OCI-LY3 (cell line): ENCODE results near the gene MACROD2.

Experiments used
- H2AFZ ChIP-seq: fragments of 200-600, 300-600 bp; shearing (Covaris generic); 2 replicates; pipeline ENCODE4 v1.6.0; 2014; ENCODE audit warnings: antibody characterized with exemption, low read depth, low read length
- H3K27ac ChIP-seq: fragments of 200-600, 300-600 bp; sonication (generic); 2 replicates; pipeline ENCODE4 v1.5.1; 2014; ENCODE audit warnings: mild to moderate bottlenecking, low read length, moderate library complexity, mixed read lengths
- H3K27me3 ChIP-seq: fragments of 200-600, 300-600 bp; sonication (generic); 2 replicates; pipeline ENCODE4 v1.6.1; 2014; ENCODE audit warnings: low read depth, low read length, mixed read lengths
- H3K36me3 ChIP-seq: fragments of 200-600, 300-600 bp; sonication (generic); replicated peaks from 2 replicates; pipeline ENCODE3; 2014; ENCODE audit warnings: low read depth, low read length, mixed read lengths
- H3K4me1 ChIP-seq: fragments of 300-600, 200-600 bp; sonication (generic); 2 replicates; pipeline ENCODE4 v1.6.1; 2014; ENCODE audit warnings: low read length, mixed read lengths
- H3K4me2 ChIP-seq: fragments of 200-600, 300-600 bp; sonication (generic); 2 replicates; pipeline ENCODE4 v1.6.1; 2014; ENCODE audit warnings: low read length, mixed read lengths
- H3K4me3 ChIP-seq: fragments of 300-600, 200-600 bp; sonication (generic); 2 replicates; pipeline ENCODE4 v1.5.1; 2014; ENCODE audit warnings: antibody characterized with exemption, mild to moderate bottlenecking, low read length, moderate library complexity
- H3K79me2 ChIP-seq: fragments of 300-600, 200-600 bp; shearing (Covaris generic); 2 replicates; pipeline ENCODE4 v1.6.1; 2014; ENCODE audit warnings: mild to moderate bottlenecking, low read length, mixed read lengths
- H3K9ac ChIP-seq: fragments of 300-600, 200-600 bp; shearing (Covaris generic); 2 replicates; pipeline ENCODE4 v1.6.0; 2014; ENCODE audit warnings: mild to moderate bottlenecking, low read length, moderate library complexity
- H3K9me3 ChIP-seq: fragments of 200-600, 300-600 bp; shearing (Covaris generic); 2 replicates; pipeline ENCODE4 v1.6.1; 2014; ENCODE audit warnings: low read length, mixed read lengths; ENCODE audit not compliant: insufficient read depth
- H4K20me1 ChIP-seq: fragments of 200-600, 300-600 bp; sonication (generic); 2 replicates; pipeline ENCODE4 v1.6.1; 2016; ENCODE audit warnings: low read length, mixed read lengths; ENCODE audit not compliant: insufficient read depth
- EZH2phosphoT487 ChIP-seq: fragments of 200-600 bp; shearing (Covaris generic); IDR thresholded peaks from 2 replicates; pipeline ENCODE4 v1.6.1; 2018; ENCODE audit warnings: antibody characterized with exemption, mixed run types, low read depth
- TF ChIP-seq, protein P1 (sequence below): fragments of 200-600, 300-600 bp; sonication (generic); IDR thresholded peaks from 2 replicates; pipeline ENCODE4 v1.5.1; 2014; ENCODE audit warnings: antibody characterized with exemption, low read length, low read depth

Gene MACROD2

DNA sequence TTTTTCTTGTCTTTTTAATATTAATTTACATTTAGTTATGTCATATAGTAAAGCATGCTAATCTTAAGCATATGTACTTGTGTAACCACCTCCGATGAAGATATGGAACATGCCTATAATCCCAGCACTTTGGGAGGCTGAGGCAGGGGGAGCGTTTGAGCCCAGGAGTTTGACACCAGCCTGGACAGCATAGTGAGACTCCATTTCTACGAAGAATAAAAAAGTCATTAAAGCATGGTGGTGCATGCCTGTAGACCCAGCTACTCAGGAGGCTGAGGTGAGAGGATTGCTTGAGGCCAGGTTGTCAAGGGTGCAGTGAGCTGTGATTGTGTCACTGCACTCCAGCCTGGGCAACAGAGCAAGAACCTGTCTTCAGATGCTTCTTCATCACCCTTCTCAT, 970.9 kb downstream of the MACROD2 start:
- H3K9ac ChIP-seq, result no peak overlapping the region
- no peaks in the 10 kb centered on the region for H3K79me2 ChIP-seq
- no peaks in the 10 kb centered on the region for H4K20me1 ChIP-seq
- H3K27ac ChIP-seq, result no peak overlapping the region
- no peak for TF ChIP-seq EZH2phosphoT487
- TF ChIP-seq, protein P1, sequence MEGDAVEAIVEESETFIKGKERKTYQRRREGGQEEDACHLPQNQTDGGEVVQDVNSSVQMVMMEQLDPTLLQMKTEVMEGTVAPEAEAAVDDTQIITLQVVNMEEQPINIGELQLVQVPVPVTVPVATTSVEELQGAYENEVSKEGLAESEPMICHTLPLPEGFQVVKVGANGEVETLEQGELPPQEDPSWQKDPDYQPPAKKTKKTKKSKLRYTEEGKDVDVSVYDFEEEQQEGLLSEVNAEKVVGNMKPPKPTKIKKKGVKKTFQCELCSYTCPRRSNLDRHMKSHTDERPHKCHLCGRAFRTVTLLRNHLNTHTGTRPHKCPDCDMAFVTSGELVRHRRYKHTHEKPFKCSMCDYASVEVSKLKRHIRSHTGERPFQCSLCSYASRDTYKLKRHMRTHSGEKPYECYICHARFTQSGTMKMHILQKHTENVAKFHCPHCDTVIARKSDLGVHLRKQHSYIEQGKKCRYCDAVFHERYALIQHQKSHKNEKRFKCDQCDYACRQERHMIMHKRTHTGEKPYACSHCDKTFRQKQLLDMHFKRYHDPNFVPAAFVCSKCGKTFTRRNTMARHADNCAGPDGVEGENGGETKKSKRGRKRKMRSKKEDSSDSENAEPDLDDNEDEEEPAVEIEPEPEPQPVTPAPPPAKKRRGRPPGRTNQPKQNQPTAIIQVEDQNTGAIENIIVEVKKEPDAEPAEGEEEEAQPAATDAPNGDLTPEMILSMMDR, result no peak
- no peak overlapping the region for H3K4me3 ChIP-seq
- H3K9me3 ChIP-seq, result no peaks in the 10 kb centered on the region
- H2AFZ ChIP-seq, result no peak overlapping the region
- H3K4me1 ChIP-seq, result no peaks in the 10 kb centered on the region
- no peak overlapping the region for H3K4me2 ChIP-seq
- H3K27me3 ChIP-seq, result peaks cover 11% of the 10 kb centered on the region
- H3K36me3 ChIP-seq, result no peaks in the 10 kb centered on the region

- H3K79me2 ChIP-seq, result no peaks in the 10 kb centered on the region
- no peaks in the 10 kb centered on the region for H4K20me1 ChIP-seq
- no peaks in the 10 kb centered on the region for H3K9me3 ChIP-seq
- peaks cover 11% of the 10 kb centered on the region for H3K27me3 ChIP-seq
- H2AFZ ChIP-seq, result no peak overlapping the region
- H3K36me3 ChIP-seq, result no peaks in the 10 kb centered on the region
- H3K27ac ChIP-seq, result no peak overlapping the region
- H3K9ac ChIP-seq, result no peak overlapping the region
- H3K4me1 ChIP-seq, result no peaks in the 10 kb centered on the region
- H3K4me3 ChIP-seq, result no peak overlapping the region
- no peak overlapping the region for H3K4me2 ChIP-seq
- TF ChIP-seq EZH2phosphoT487, result no peak
- TF ChIP-seq, protein P1, result no peak
Observed at GRCh38 chr20:14966808-14967207, 971.5 kb downstream of the MACROD2 start.

GRCh38 chr20:14972256-14972655, 976.9 kb downstream of the MACROD2 start:
- H3K4me2 ChIP-seq, result no peak overlapping the region
- TF ChIP-seq, protein P1, result no peak
- no peak for TF ChIP-seq EZH2phosphoT487

GRCh38 chr20:14972690-14973089, 977.4 kb downstream of the MACROD2 start:
- H3K4me3 ChIP-seq, result no peak overlapping the region
- TF ChIP-seq, protein P1, result no peak
- no peak for TF ChIP-seq EZH2phosphoT487
- no peaks in the 10 kb centered on the region for H3K27me3 ChIP-seq
- no peak overlapping the region for H3K9ac ChIP-seq
- no peaks in the 10 kb centered on the region for H3K9me3 ChIP-seq
- no peak overlapping the region for H3K4me2 ChIP-seq
- no peaks in the 10 kb centered on the region for H3K4me1 ChIP-seq
- no peaks in the 10 kb centered on the region for H3K79me2 ChIP-seq
- no peak overlapping the region for H3K27ac ChIP-seq
- H3K36me3 ChIP-seq, result no peaks in the 10 kb centered on the region
- H2AFZ ChIP-seq, result no peak overlapping the region
- no peaks in the 10 kb centered on the region for H4K20me1 ChIP-seq

More at GRCh38 chr20:14972256-14972655, 976.9 kb downstream of the MACROD2 start:
- no peak overlapping the region for H2AFZ ChIP-seq
- H4K20me1 ChIP-seq, result no peaks in the 10 kb centered on the region
- H3K4me3 ChIP-seq, result no peak overlapping the region
- no peak overlapping the region for H3K9ac ChIP-seq
- no peaks in the 10 kb centered on the region for H3K4me1 ChIP-seq
- H3K27me3 ChIP-seq, result no peaks in the 10 kb centered on the region
- no peak overlapping the region for H3K27ac ChIP-seq
- H3K79me2 ChIP-seq, result no peaks in the 10 kb centered on the region
- no peaks in the 10 kb centered on the region for H3K36me3 ChIP-seq
- no peaks in the 10 kb centered on the region for H3K9me3 ChIP-seq
